ENCODE measurements around the gene EFNB3. TPM values are rescaled to one million over a fixed set of nuclear protein-coding genes. Genes with fewer than 3 reads are reported as not detected.

EFNB3 gene
- total and polyA plus RNA-seq, 2 of the 13 experiments (the other 11 are each of a cell fraction or from before 2014, with no cell fraction given), result 0.07 to 0.25 TPM

DNA sequence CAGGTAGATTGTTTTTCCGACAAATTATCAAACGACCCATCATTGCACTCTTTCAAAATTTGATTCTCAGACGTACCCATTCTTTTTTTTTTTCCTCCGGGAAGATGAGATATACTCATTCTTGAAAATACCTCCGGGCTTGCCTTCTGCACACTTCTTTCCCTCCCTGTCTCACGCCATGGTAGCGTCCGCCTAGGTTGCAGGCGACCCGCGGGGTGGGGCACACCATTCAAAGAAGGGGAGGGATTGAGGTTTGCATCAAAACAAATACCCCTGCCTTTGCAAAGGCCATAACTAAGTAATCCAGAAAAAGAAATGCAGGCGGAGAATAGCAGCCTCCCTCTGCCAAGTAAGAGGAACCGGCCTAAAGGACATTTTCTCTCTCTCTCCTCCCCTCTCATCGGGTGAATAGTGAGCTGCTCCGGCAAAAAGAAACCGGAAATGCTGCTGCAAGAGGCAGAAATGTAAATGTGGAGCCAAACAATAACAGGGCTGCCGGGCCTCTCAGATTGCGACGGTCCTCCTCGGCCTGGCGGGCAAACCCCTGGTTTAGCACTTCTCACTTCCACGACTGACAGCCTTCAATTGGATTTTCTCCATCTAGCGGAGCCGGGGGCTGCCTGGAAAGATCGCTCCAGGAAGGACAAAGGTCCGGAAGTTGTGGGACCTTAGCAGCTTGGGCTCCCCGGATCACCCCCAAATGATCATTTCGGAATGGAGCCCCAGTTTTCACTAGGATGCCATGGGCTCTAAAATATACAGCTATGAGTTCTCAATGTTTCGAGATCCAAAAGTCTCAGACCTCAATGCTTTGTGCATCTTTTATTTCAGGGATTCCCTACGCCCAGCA is 18.6 kb upstream of the EFNB3 start (continued):
- TF ChIP-seq, protein P1, sequence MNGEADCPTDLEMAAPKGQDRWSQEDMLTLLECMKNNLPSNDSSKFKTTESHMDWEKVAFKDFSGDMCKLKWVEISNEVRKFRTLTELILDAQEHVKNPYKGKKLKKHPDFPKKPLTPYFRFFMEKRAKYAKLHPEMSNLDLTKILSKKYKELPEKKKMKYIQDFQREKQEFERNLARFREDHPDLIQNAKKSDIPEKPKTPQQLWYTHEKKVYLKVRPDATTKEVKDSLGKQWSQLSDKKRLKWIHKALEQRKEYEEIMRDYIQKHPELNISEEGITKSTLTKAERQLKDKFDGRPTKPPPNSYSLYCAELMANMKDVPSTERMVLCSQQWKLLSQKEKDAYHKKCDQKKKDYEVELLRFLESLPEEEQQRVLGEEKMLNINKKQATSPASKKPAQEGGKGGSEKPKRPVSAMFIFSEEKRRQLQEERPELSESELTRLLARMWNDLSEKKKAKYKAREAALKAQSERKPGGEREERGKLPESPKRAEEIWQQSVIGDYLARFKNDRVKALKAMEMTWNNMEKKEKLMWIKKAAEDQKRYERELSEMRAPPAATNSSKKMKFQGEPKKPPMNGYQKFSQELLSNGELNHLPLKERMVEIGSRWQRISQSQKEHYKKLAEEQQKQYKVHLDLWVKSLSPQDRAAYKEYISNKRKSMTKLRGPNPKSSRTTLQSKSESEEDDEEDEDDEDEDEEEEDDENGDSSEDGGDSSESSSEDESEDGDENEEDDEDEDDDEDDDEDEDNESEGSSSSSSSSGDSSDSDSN (CRISPR knock-in tag; IDR thresholded peaks at IDR 0.05), result no peak
- peak; percentile 19; the same call in 1 of the 2 replicates for TF ChIP-seq YEATS4 (CRISPR knock-in tag; IDR thresholded peaks at IDR 0.05; ENCODE audit: borderline replicate concordance)
- 0 out of 2 replicates have a peak, but pooled peaks have one; percentile 42 for TF ChIP-seq ETV5 (CRISPR knock-in tag; IDR thresholded peaks at IDR 0.05; ENCODE audit: borderline replicate concordance)
- TF ChIP-seq, protein P2, sequence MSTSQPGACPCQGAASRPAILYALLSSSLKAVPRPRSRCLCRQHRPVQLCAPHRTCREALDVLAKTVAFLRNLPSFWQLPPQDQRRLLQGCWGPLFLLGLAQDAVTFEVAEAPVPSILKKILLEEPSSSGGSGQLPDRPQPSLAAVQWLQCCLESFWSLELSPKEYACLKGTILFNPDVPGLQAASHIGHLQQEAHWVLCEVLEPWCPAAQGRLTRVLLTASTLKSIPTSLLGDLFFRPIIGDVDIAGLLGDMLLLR (CRISPR knock-in tag; IDR thresholded peaks at IDR 0.05), result 0 out of 2 replicates have a peak, but pooled peaks have one; percentile 30
- TF ChIP-seq ELF1 (CRISPR knock-in tag; IDR thresholded peaks at IDR 0.05), result peak; percentile 82
- TF ChIP-seq NFKB2 (CRISPR knock-in tag; IDR thresholded peaks at IDR 0.05; ENCODE audit: borderline replicate concordance), result no peak
- TF ChIP-seq MTF1 (CRISPR knock-in tag; IDR thresholded peaks at IDR 0.05), result no peak
- TF ChIP-seq, protein P3, sequence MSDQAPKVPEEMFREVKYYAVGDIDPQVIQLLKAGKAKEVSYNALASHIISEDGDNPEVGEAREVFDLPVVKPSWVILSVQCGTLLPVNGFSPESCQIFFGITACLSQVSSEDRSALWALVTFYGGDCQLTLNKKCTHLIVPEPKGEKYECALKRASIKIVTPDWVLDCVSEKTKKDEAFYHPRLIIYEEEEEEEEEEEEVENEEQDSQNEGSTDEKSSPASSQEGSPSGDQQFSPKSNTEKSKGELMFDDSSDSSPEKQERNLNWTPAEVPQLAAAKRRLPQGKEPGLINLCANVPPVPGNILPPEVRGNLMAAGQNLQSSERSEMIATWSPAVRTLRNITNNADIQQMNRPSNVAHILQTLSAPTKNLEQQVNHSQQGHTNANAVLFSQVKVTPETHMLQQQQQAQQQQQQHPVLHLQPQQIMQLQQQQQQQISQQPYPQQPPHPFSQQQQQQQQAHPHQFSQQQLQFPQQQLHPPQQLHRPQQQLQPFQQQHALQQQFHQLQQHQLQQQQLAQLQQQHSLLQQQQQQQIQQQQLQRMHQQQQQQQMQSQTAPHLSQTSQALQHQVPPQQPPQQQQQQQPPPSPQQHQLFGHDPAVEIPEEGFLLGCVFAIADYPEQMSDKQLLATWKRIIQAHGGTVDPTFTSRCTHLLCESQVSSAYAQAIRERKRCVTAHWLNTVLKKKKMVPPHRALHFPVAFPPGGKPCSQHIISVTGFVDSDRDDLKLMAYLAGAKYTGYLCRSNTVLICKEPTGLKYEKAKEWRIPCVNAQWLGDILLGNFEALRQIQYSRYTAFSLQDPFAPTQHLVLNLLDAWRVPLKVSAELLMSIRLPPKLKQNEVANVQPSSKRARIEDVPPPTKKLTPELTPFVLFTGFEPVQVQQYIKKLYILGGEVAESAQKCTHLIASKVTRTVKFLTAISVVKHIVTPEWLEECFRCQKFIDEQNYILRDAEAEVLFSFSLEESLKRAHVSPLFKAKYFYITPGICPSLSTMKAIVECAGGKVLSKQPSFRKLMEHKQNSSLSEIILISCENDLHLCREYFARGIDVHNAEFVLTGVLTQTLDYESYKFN (CRISPR knock-in tag; conservative IDR thresholded peaks at IDR 0.05), result peak; percentile 11; the same call in 1 of the 2 replicates
- no peak for TF ChIP-seq RCOR2 (CRISPR knock-in tag; IDR thresholded peaks at IDR 0.05)
- TF ChIP-seq NFYB (CRISPR knock-in tag; IDR thresholded peaks at IDR 0.05), result no peak; the same call in 1 of the 2 replicates
- peak; percentile 19; the same call in 1 of the 2 replicates for TF ChIP-seq FOXC1 (CRISPR knock-in tag; IDR thresholded peaks at IDR 0.05; ENCODE audit: borderline replicate concordance)
- no peak for TF ChIP-seq ZNF484 (CRISPR knock-in tag; IDR thresholded peaks at IDR 0.05; ENCODE audit: borderline replicate concordance, low read depth)
- TF ChIP-seq MBD4 (IDR thresholded peaks at IDR 0.05; ENCODE audit: borderline replicate concordance, low read length), result no peak
- TF ChIP-seq RARG (CRISPR knock-in tag; IDR thresholded peaks at IDR 0.05; ENCODE audit: low read depth), result no peak; the same call in 1 of the 2 replicates
- TF ChIP-seq GABPA (IDR thresholded peaks at IDR 0.05; ENCODE audit: low read depth, low read length), result peak; percentile 50
- TF ChIP-seq GABPA (CRISPR knock-in tag; IDR thresholded peaks at IDR 0.05; ENCODE audit: low read depth), result peak; percentile 86
- TF ChIP-seq, protein P4, sequence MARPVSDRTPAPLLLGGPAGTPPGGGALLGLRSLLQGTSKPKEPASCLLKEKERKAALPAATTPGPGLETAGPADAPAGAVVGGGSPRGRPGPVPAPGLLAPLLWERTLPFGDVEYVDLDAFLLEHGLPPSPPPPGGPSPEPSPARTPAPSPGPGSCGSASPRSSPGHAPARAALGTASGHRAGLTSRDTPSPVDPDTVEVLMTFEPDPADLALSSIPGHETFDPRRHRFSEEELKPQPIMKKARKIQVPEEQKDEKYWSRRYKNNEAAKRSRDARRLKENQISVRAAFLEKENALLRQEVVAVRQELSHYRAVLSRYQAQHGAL (CRISPR knock-in tag; IDR thresholded peaks at IDR 0.05; ENCODE audit: not compliant biosample characterization), result peak; percentile 65
- TF ChIP-seq, protein P5, sequence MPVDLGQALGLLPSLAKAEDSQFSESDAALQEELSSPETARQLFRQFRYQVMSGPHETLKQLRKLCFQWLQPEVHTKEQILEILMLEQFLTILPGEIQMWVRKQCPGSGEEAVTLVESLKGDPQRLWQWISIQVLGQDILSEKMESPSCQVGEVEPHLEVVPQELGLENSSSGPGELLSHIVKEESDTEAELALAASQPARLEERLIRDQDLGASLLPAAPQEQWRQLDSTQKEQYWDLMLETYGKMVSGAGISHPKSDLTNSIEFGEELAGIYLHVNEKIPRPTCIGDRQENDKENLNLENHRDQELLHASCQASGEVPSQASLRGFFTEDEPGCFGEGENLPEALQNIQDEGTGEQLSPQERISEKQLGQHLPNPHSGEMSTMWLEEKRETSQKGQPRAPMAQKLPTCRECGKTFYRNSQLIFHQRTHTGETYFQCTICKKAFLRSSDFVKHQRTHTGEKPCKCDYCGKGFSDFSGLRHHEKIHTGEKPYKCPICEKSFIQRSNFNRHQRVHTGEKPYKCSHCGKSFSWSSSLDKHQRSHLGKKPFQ (CRISPR knock-in tag; IDR thresholded peaks at IDR 0.05; ENCODE audit: insufficient replicate concordance), result peak; percentile 68
- no peak for TF ChIP-seq ZNF331 (CRISPR knock-in tag; IDR thresholded peaks at IDR 0.05)
- TF ChIP-seq THAP11 (CRISPR knock-in tag; IDR thresholded peaks at IDR 0.05), result peak; percentile 63; the same call in 1 of the 2 replicates

Data from HepG2 (cell line).